Stimulated activated CD8-positive, alpha-beta memory T cell treated with anti-CD3 and anti-CD28 coated beads, Interleukin-4, amount 100 ng/mL, for 48 hours (primary cell): ENCODE measurements around the gene LZTS2.

Source experiments
- DNase-seq: peaks from one replicate; pipeline ENCODE4 v3.0.0-alpha.2; 2020

LZTS2 gene

GRCh38 chr10:101000127-101000914 is 713 bp downstream of the LZTS2 start:
- DNase-seq: no peak

- DNase-seq: no peak
These were observed 1.5 kb downstream of the LZTS2 start for GRCh38 chr10:101000915-101001658.

- DNase-seq: no peak
These were observed 2.0 kb downstream of the LZTS2 start for GRCh38 chr10:101001659-101002035.

GRCh38 chr10:101002456-101002855 is 2.8 kb downstream of the LZTS2 start:
- no peak for DNase-seq

- no peak for DNase-seq
These were observed 4.1 kb downstream of the LZTS2 start for GRCh38 chr10:101003639-101004206.

GRCh38 chr10:101005361-101005760 is 5.8 kb downstream of the LZTS2 start:
- DNase-seq: no peak

- DNase-seq: no peak
These were observed 6.4 kb downstream of the LZTS2 start for GRCh38 chr10:101005869-101006567.

GRCh38 chr10:101006593-101007098 is 7.0 kb downstream of the LZTS2 start:
- no peak for DNase-seq

- DNase-seq: no peak
These were observed 7.6 kb downstream of the LZTS2 start for GRCh38 chr10:101007099-101007711.

GRCh38 chr10:101007915-101008822 is 8.6 kb downstream of the LZTS2 start:
- DNase-seq: no peak

GRCh38 chr10:101008823-101009423 is 9.3 kb downstream of the LZTS2 start:
- no peak for DNase-seq

GRCh38 chr10:101010329-101010728 is 10.7 kb downstream of the LZTS2 start:
- DNase-seq: no peak

- no peak for DNase-seq
These were observed 12.2 kb downstream of the LZTS2 start for GRCh38 chr10:101011517-101012423.

GRCh38 chr10:101012525-101013364 is 13.1 kb downstream of the LZTS2 start:
- peak; percentile 90 for DNase-seq

- no peak for DNase-seq
These were observed 13.8 kb downstream of the LZTS2 start for GRCh38 chr10:101013365-101013825.

- DNase-seq: peak; percentile 95
These were observed 14.7 kb downstream of the LZTS2 start for GRCh38 chr10:101014230-101014884.

GRCh38 chr10:101014966-101015581 is 15.5 kb downstream of the LZTS2 start:
- DNase-seq: no peak

GRCh38 chr10:101015582-101015973 is 16.0 kb downstream of the LZTS2 start:
- DNase-seq: no peak
